Pancreas (tissue), 10 donors: ENCODE measurements around the gene HDAC4. TPM values are rescaled to one million over a fixed set of nuclear protein-coding genes. Genes with fewer than 3 reads are reported as not detected.

Experiments used
- ATAC-seq, 4 donors: fragments of 200-7000 bp; cut with Tn5 transposase; one replicate each; pipeline versions ENCODE4 v1.8.0 to v1.9.1; 2020; ENCODE audit warnings: mild to moderate bottlenecking in 4 of 4, moderate library complexity in 4 of 4
- DNase-seq, 6 donors: peaks; one replicate each; pipeline ENCODE4 v3.0.0-alpha.2; 2020
- FAIRE-seq: peaks from 2 replicates; lab custom pipeline; 2012; peaks lifted over from hg19 to GRCh38; lab: Jason Lieb, UNC
- H3K27ac ChIP-seq, 4 donors: fragments of 200-600 bp; sonication (generic); 1 replicate in 3 of 4; 2 replicates in 1 of 4; pipeline versions ENCODE4 v1.5.0 to v1.8.0; 2020
- H3K27me3 ChIP-seq, 4 donors: fragments of 200-600 bp; one replicate each; pipeline ENCODE4 v1.8.0; 2021
- H3K36me3 ChIP-seq, 3 donors: fragments of 200-600 bp; sonication (generic) in 1 of 3; one replicate each; pipeline versions ENCODE4 v1.5.0 to v1.8.0; 2020 to 2021
- H3K4me1 ChIP-seq, 3 donors: fragments of 200-600 bp; one replicate each; pipeline ENCODE4 v1.8.0; 2021
- H3K4me3 ChIP-seq, 4 donors: fragments of 200-600 bp; sonication (generic) in 2 of 4; one replicate each; pipeline versions ENCODE4 v1.5.0 to v1.8.0; 2020 to 2021
- H3K9me3 ChIP-seq, 4 donors: fragments of 200-600 bp; one replicate each; pipeline ENCODE4 v1.8.0; 2021
- WGBS, 2 donors: extraction: QIAGEN DNeasy Blood & Tissue Kit; methylation state at CpG; one replicate each; pipeline ENCODE4 v1.1.7; 2013; 5-methylcytosine and 5-hydroxymethylcytosine counted together
- intact Hi-C, 3 donors: fragments of 100-400 bp; cut with DNase I; formaldehyde crosslinking; loops; one replicate each; pipeline versions ENCODE4 v1.11.1 to v1.14.2; 2022
- polyA plus RNA-seq, 2 donors: library from polyadenylated mRNA; stranded (reverse); fragments of 200-250 nt; gene quantifications; one replicate each; pipeline ENCODE4 v1.2.3, GENCODE V29; 2013
- total RNA-seq, 6 donors: library from RNA; stranded (reverse); fragmentation: NEBNext Ultra II Directional in 4 of 6; extraction: Animal tissue kit (Norgen Biotek cat#: 25700) in 4 of 6; gene quantifications; one replicate each; pipeline versions ENCODE4 v1.2.1 to v1.2.4, GENCODE V29; 2021 to 2023
- TF ChIP-seq, protein P1 (sequence below), 4 donors: fragments of 200-600 bp; sonication (generic) in 3 of 4; IDR thresholded peaks; one replicate each; pipeline versions ENCODE4 v1.5.0 to v1.8.0; 2021; ENCODE audit warnings: antibody characterized with exemption in 4 of 4
- donor health status: healthy with polysubstance abuse.
- donor health status: DM: no; HTN: no; CAD: no; lungs with moderate emphysema.
- donor health status: DM: no; HTN: no; CAD: no.
- donor health status: control.
- donor health status: control.
- donor health status: Bipolar disorder and iron deficiency.
- donor health status: DM: yes; HTN: yes; CAD: no.
- donor health status: DM: no; HTN: no; CAD: no.
- donor health status: DM: no; HTN: no; CAD: no.
- donor health status: DM: yes; HTN: yes; CAD: no.

HDAC4 gene
- total and polyA plus RNA-seq, 8 donors: 8.2 to 31.8 (median 16.6) TPM

- peaks cover 0 to 12% (median 0%) of the 10 kb centered on the region in 4 donors for H3K27me3 ChIP-seq
- no peaks in the 10 kb centered on the region for H3K36me3 ChIP-seq
- H3K4me1 ChIP-seq: no peaks in the 10 kb centered on the region
- WGBS, 2 donors: 92 to 96% methylated on average over 2 of the region's 2 CpGs
- TF ChIP-seq, protein P1, sequence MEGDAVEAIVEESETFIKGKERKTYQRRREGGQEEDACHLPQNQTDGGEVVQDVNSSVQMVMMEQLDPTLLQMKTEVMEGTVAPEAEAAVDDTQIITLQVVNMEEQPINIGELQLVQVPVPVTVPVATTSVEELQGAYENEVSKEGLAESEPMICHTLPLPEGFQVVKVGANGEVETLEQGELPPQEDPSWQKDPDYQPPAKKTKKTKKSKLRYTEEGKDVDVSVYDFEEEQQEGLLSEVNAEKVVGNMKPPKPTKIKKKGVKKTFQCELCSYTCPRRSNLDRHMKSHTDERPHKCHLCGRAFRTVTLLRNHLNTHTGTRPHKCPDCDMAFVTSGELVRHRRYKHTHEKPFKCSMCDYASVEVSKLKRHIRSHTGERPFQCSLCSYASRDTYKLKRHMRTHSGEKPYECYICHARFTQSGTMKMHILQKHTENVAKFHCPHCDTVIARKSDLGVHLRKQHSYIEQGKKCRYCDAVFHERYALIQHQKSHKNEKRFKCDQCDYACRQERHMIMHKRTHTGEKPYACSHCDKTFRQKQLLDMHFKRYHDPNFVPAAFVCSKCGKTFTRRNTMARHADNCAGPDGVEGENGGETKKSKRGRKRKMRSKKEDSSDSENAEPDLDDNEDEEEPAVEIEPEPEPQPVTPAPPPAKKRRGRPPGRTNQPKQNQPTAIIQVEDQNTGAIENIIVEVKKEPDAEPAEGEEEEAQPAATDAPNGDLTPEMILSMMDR (IDR thresholded peaks at IDR 0.05): no peak
- ATAC-seq (peak in 1 of 4 donors; percentile 46), DNase-seq (no peak), FAIRE-seq (no peak)
- intact Hi-C loops: no loop called here
- no peaks in the 10 kb centered on the region for H3K9me3 ChIP-seq
- no peak overlapping the region for H3K27ac ChIP-seq
- no peak overlapping the region for H3K4me3 ChIP-seq
Measured at GRCh38 chr2:239436669-239437335, 36.0 kb upstream of the HDAC4 start.

DNA sequence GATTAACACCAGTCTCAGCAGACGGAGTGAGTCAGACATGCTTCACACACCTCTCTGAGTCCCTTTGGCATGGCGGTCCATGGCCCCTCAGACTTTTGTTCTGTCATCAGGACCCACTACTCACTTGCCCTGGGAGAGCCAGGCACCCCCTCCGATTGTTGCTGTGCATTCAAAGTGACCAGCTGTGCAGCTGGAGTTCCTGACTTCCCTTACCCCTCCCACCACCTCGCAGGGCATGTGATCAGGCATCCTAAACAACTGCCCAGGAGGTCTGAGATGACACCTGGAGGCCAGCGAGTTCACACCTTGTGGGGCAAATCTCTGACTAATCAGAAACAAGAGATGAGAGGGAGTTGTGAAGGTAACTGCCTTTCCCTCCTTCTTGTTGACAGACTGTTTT is 35.3 kb upstream of the HDAC4 start:
- Histone ChIP-seq H3K27me3 (peaks cover 0 to 12% (median 0%) of the 10 kb centered on the region in 4 donors), H3K27ac (no peak overlapping the region), H3K4me3 (no peak overlapping the region), H3K36me3 (no peaks in the 10 kb centered on the region), H3K9me3 (no peaks in the 10 kb centered on the region), H3K4me1 (no peaks in the 10 kb centered on the region)
- peak in 1 of 6 donors; percentile 13 for DNase-seq
- no peak for FAIRE-seq
- ATAC-seq: no peak
- intact Hi-C loops: no loop called here
- TF ChIP-seq, protein P1 (IDR thresholded peaks at IDR 0.05): no peak
- 51 to 69% methylated on average over 5 of the region's 5 CpGs for WGBS, 2 donors

GRCh38 chr2:239433777-239434403 is 33.1 kb upstream of the HDAC4 start:
- Histone ChIP-seq H3K36me3 (no peaks in the 10 kb centered on the region), H3K4me3 (no peak overlapping the region), H3K4me1 (no peaks in the 10 kb centered on the region), H3K27me3 (no peaks in the 10 kb centered on the region), H3K27ac (no peak overlapping the region), H3K9me3 (no peaks in the 10 kb centered on the region)
- ATAC-seq (no peak), DNase-seq (no peak), FAIRE-seq (no peak)
- TF ChIP-seq, protein P1 (IDR thresholded peaks at IDR 0.05): no peak
- intact Hi-C loops: no loop called here
- 69 to 77% methylated on average over 4 of the region's 4 CpGs for WGBS, 2 donors

- Histone ChIP-seq H3K36me3 (no peaks in the 10 kb centered on the region), H3K27me3 (no peaks in the 10 kb centered on the region), H3K9me3 (no peaks in the 10 kb centered on the region), H3K4me3 (no peak overlapping the region), H3K27ac (no peak overlapping the region), H3K4me1 (no peaks in the 10 kb centered on the region)
- TF ChIP-seq, protein P1 (IDR thresholded peaks at IDR 0.05): no peak
- FAIRE-seq: no peak
- 88 to 95% methylated on average over 1 of the region's 1 CpG for whole genome bisulfite sequencing, 2 donors
- no peak for DNase-seq
- intact Hi-C loops: no loop called here
- ATAC-seq: no peak
Measured at GRCh38 chr2:239432174-239432573, 31.4 kb upstream of the HDAC4 start.

GRCh38 chr2:239431536-239431935 is 30.7 kb upstream of the HDAC4 start:
- 57 to 62% methylated on average over 5 of the region's 5 CpGs for WGBS, 2 donors
- intact Hi-C loops: no loop called here
- H3K4me1 ChIP-seq: no peaks in the 10 kb centered on the region
- H3K4me3 ChIP-seq: no peak overlapping the region
- ATAC-seq (no peak), DNase-seq (no peak), FAIRE-seq (no peak)
- H3K27me3 ChIP-seq: no peaks in the 10 kb centered on the region
- no peaks in the 10 kb centered on the region for H3K36me3 ChIP-seq
- H3K9me3 ChIP-seq: no peaks in the 10 kb centered on the region
- TF ChIP-seq, protein P1 (IDR thresholded peaks at IDR 0.05): no peak
- H3K27ac ChIP-seq: no peak overlapping the region
